GM21423 (cell line): ENCODE data around the gene PKNOX2.

ENCODE experiments used
- ATAC-seq: cut with Tn5 transposase; IDR thresholded peaks from one replicate; pipeline ENCODE4 v1.9.1; 2021; ENCODE audit warnings: mild to moderate bottlenecking, moderate library complexity; ENCODE audit not compliant: unreplicated experiment

PKNOX2 gene

GRCh38 chr11:125171974-125172373 lies 7.4 kb downstream of the PKNOX2 start:
- ATAC-seq, result no peak

GRCh38 chr11:125173027-125173426 lies 8.5 kb downstream of the PKNOX2 start:
- no peak for ATAC-seq

GRCh38 chr11:125173556-125173955 lies 9.0 kb downstream of the PKNOX2 start:
- ATAC-seq, result no peak

GRCh38 chr11:125174057-125174456 lies 9.5 kb downstream of the PKNOX2 start:
- ATAC-seq, result no peak

- ATAC-seq, result no peak
These were observed 10.1 kb downstream of the PKNOX2 start for GRCh38 chr11:125174686-125175085.

- no peak for ATAC-seq
These were observed 10.6 kb downstream of the PKNOX2 start for GRCh38 chr11:125175166-125175565.

- ATAC-seq, result no peak
These were observed 11.5 kb downstream of the PKNOX2 start for GRCh38 chr11:125175896-125176575.

- no peak for ATAC-seq
These were observed 12.3 kb downstream of the PKNOX2 start for GRCh38 chr11:125176866-125177265.

- ATAC-seq, result no peak
These were observed 13.0 kb downstream of the PKNOX2 start for GRCh38 chr11:125177543-125177942.

- ATAC-seq, result no peak
These were observed 14.8 kb downstream of the PKNOX2 start for GRCh38 chr11:125179346-125179745.

GRCh38 chr11:125179895-125180294 lies 15.3 kb downstream of the PKNOX2 start:
- ATAC-seq, result no peak

GRCh38 chr11:125180413-125181305 lies 16.1 kb downstream of the PKNOX2 start:
- peak; percentile 85 for ATAC-seq

- ATAC-seq, result no peak
These were observed 18.0 kb downstream of the PKNOX2 start for GRCh38 chr11:125182573-125182972.

GRCh38 chr11:125183641-125184040 lies 19.1 kb downstream of the PKNOX2 start:
- ATAC-seq, result no peak

GRCh38 chr11:125188021-125188420 lies 23.5 kb downstream of the PKNOX2 start:
- no peak for ATAC-seq

GRCh38 chr11:125190566-125190965 lies 26.0 kb downstream of the PKNOX2 start:
- ATAC-seq, result no peak

- no peak for ATAC-seq
These were observed 27.6 kb downstream of the PKNOX2 start for GRCh38 chr11:125192183-125192582.

- ATAC-seq, result no peak
These were observed 28.3 kb downstream of the PKNOX2 start for GRCh38 chr11:125192717-125193415.

GRCh38 chr11:125193416-125193726 lies 28.8 kb downstream of the PKNOX2 start:
- ATAC-seq, result no peak

GRCh38 chr11:125193841-125194240 lies 29.3 kb downstream of the PKNOX2 start:
- ATAC-seq, result no peak

- no peak for ATAC-seq
These were observed 35.4 kb downstream of the PKNOX2 start for GRCh38 chr11:125199915-125200314.

GRCh38 chr11:125200441-125200840 lies 35.9 kb downstream of the PKNOX2 start:
- no peak for ATAC-seq
